NCI-H460 (cell line): ENCODE results near the gene PCDHAC1. TPM values are rescaled to one million over a fixed set of nuclear protein-coding genes. Genes with fewer than 3 reads are reported as not detected.
A peak's percentile ranks its signal among the peaks of the same experiment; 100 is the strongest.
"Not testable (repeated sequence)": the region's sequence is repeated elsewhere in the genome, so short reads cannot be mapped to it uniquely, and the experiment has no call there.

ENCODE experiments used
- DNase-seq: peaks from one replicate; pipeline ENCODE4 v3.0.0-alpha.2; 2016; ENCODE audit warnings: low read depth; ENCODE audit errors: extremely low read depth
- polyA plus RNA-seq: library from polyadenylated mRNA; depleted of rRNA; stranded (reverse); fragments of >200 nt; gene quantifications from 2 replicates; pipeline ENCODE4 v1.2.3, GENCODE V29; 2014; cell fraction: nucleus; rRNA removed
- total RNA-seq: library from RNA; depleted of rRNA; stranded (reverse); fragments of >200 nt; shearing (Covaris generic); gene quantifications from 2 replicates; pipeline ENCODE4 v1.2.3, GENCODE V29; 2014; rRNA removed

The PCDHAC1 gene
- 0.92 and 1.1 TPM in 2 replicates for total RNA-seq
- 0.04 and 0.19 TPM in 2 replicates for polyA plus RNA-seq

- DNase-seq = no peak
These were observed at the start of gene PCDHAC1 for GRCh38 chr5:140925806-140926442. PCDHAC1 (plus strand) TSS chr5:140926299; CDS start chr5:140926893, 594 bp downstream.

GRCh38 chr5:140876541-140877261, 49.4 kb upstream of the PCDHAC1 start:
- DNase-seq = not testable (repeated sequence)

GRCh38 chr5:140877262-140877581, 48.9 kb upstream of the PCDHAC1 start:
- no peak for DNase-seq

- DNase-seq = peak; percentile 24
These were observed 44.1 kb upstream of the PCDHAC1 start, which contains the start of gene PCDHA13 for GRCh38 chr5:140881889-140882590. PCDHA13 (plus strand) TSS chr5:140882124; CDS start chr5:140882269, 145 bp downstream.

- peak; percentile 40 for DNase-seq
These were observed 43.6 kb upstream of the PCDHAC1 start for GRCh38 chr5:140882591-140882899.

- no peak for DNase-seq
These were observed 42.7 kb upstream of the PCDHAC1 start for GRCh38 chr5:140883373-140883772.

- DNase-seq = no peak
These were observed 42.0 kb upstream of the PCDHAC1 start for GRCh38 chr5:140883927-140884697.

GRCh38 chr5:140916325-140916724, 9.8 kb upstream of the PCDHAC1 start:
- no peak for DNase-seq

- DNase-seq = no peak
These were observed 2.5 kb upstream of the PCDHAC1 start for GRCh38 chr5:140923601-140924000.

- DNase-seq = peak; percentile 80
These were observed 536 bp downstream of the PCDHAC1 start for GRCh38 chr5:140926443-140927227.

GRCh38 chr5:140927228-140927573, 1.1 kb downstream of the PCDHAC1 start:
- no peak for DNase-seq

- no peak for DNase-seq
These were observed 9.0 kb downstream of the PCDHAC1 start for GRCh38 chr5:140934964-140935606.

- no peak for DNase-seq
These were observed 20.5 kb downstream of the PCDHAC1 start for GRCh38 chr5:140946578-140946977.

GRCh38 chr5:140951636-140952035, 25.5 kb downstream of the PCDHAC1 start:
- no peak for DNase-seq

- no peak for DNase-seq
These were observed 27.1 kb downstream of the PCDHAC1 start for GRCh38 chr5:140953234-140953633.

- DNase-seq = no peak
These were observed 36.1 kb downstream of the PCDHAC1 start for GRCh38 chr5:140962190-140962589.

- DNase-seq = no peak
These were observed 38.3 kb downstream of the PCDHAC1 start for GRCh38 chr5:140964356-140964755.

GRCh38 chr5:140965905-140966292, 39.8 kb downstream of the PCDHAC1 start:
- no peak for DNase-seq

- DNase-seq = peak; percentile 23
These were observed 40.5 kb downstream of the PCDHAC1 start, which contains the start of gene PCDHAC2 for GRCh38 chr5:140966293-140967225. PCDHAC2 (plus strand) TSS chr5:140966476; CDS start chr5:140966767, 291 bp downstream.
